Measurements from ENCODE around the gene UTRN.

UTRN gene

DNA sequence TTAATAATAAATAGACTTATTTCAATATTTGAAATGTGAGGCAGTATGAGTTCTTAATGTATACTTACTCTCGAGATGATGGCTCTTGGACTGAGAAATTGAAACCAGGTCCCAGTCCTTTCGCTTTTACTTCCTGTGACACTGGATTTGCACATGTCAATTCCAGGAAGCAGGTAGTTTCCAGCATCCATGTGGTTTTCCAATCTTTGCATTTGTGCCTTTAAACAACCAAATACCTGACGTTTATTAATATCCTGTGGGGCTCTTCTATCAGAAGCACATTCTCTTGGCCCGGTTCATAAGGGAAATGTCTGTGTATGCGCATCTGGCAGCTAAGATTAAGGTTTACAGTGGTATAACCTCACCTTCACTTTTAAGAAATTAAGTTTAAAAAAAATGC is 13.1 kb downstream of the UTRN start:
- no peaks in the 10 kb centered on the region for H3K9me3 ChIP-seq (replicated peaks; ENCODE audit: insufficient read depth, low read length)
- H3K27ac ChIP-seq (ENCODE audit: low read length) = no peak overlapping the region
- H3K4me1 ChIP-seq (ENCODE audit: low read length) = no peaks in the 10 kb centered on the region
- no peak for DNase-seq
- no peak overlapping the region for H3K9ac ChIP-seq (ENCODE audit: low read length)
- no peak overlapping the region for H2AFZ ChIP-seq (ENCODE audit: low read length)
- H3K4me2 ChIP-seq (ENCODE audit: low read depth, low read length) = no peak overlapping the region
- H3K4me3 ChIP-seq (ENCODE audit: low read length) = no peak overlapping the region
- H3K79me2 ChIP-seq (ENCODE audit: low read length) = no peaks in the 10 kb centered on the region
- H4K20me1 ChIP-seq (ENCODE audit: insufficient read depth, low read length) = no peaks in the 10 kb centered on the region
- H3F3A ChIP-seq (ENCODE audit: insufficient read depth, low read length) = no peaks in the 10 kb centered on the region
- H3K36me3 ChIP-seq (replicated peaks; ENCODE audit: insufficient read depth, low read length) = no peaks in the 10 kb centered on the region
- no peaks in the 10 kb centered on the region for H3K27me3 ChIP-seq (replicated peaks; ENCODE audit: insufficient read depth, low read length)
- no peak for TF ChIP-seq EZH2phosphoT487 (IDR thresholded peaks at IDR 0.05; ENCODE audit: low read length)
- TF ChIP-seq, protein P1, sequence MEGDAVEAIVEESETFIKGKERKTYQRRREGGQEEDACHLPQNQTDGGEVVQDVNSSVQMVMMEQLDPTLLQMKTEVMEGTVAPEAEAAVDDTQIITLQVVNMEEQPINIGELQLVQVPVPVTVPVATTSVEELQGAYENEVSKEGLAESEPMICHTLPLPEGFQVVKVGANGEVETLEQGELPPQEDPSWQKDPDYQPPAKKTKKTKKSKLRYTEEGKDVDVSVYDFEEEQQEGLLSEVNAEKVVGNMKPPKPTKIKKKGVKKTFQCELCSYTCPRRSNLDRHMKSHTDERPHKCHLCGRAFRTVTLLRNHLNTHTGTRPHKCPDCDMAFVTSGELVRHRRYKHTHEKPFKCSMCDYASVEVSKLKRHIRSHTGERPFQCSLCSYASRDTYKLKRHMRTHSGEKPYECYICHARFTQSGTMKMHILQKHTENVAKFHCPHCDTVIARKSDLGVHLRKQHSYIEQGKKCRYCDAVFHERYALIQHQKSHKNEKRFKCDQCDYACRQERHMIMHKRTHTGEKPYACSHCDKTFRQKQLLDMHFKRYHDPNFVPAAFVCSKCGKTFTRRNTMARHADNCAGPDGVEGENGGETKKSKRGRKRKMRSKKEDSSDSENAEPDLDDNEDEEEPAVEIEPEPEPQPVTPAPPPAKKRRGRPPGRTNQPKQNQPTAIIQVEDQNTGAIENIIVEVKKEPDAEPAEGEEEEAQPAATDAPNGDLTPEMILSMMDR (IDR thresholded peaks at IDR 0.05; ENCODE audit: low read length) = no peak
- no peak for TF ChIP-seq EZH2 (optimal IDR thresholded peaks at IDR 0.05; ENCODE audit: low read depth, low read length)
- H3K9me2 ChIP-seq (replicated peaks; ENCODE audit: insufficient read depth, low read length) = no peaks in the 10 kb centered on the region

GRCh38 chr6:144298916-144299315 is 13.8 kb downstream of the UTRN start:
- no peaks in the 10 kb centered on the region for H3K4me1 ChIP-seq (ENCODE audit: low read length)
- H3K9me3 ChIP-seq (replicated peaks; ENCODE audit: insufficient read depth, low read length) = no peaks in the 10 kb centered on the region
- TF ChIP-seq EZH2 (optimal IDR thresholded peaks at IDR 0.05; ENCODE audit: low read depth, low read length) (no peak), EZH2phosphoT487 (IDR thresholded peaks at IDR 0.05; ENCODE audit: low read length) (no peak)
- TF ChIP-seq, protein P1 (IDR thresholded peaks at IDR 0.05; ENCODE audit: low read length) = no peak
- H3K79me2 ChIP-seq (ENCODE audit: low read length) = no peaks in the 10 kb centered on the region
- no peak overlapping the region for H3K27ac ChIP-seq (ENCODE audit: low read length)
- H3F3A ChIP-seq (ENCODE audit: insufficient read depth, low read length) = no peaks in the 10 kb centered on the region
- no peak overlapping the region for H2AFZ ChIP-seq (ENCODE audit: low read length)
- no peak for DNase-seq
- no peak overlapping the region for H3K9ac ChIP-seq (ENCODE audit: low read length)
- no peak overlapping the region for H3K4me3 ChIP-seq (ENCODE audit: low read length)
- H3K27me3 ChIP-seq (replicated peaks; ENCODE audit: insufficient read depth, low read length) = no peaks in the 10 kb centered on the region
- no peaks in the 10 kb centered on the region for H3K36me3 ChIP-seq (replicated peaks; ENCODE audit: insufficient read depth, low read length)
- no peak overlapping the region for H3K4me2 ChIP-seq (ENCODE audit: low read depth, low read length)
- H4K20me1 ChIP-seq (ENCODE audit: insufficient read depth, low read length) = no peaks in the 10 kb centered on the region
- no peaks in the 10 kb centered on the region for H3K9me2 ChIP-seq (replicated peaks; ENCODE audit: insufficient read depth, low read length)

DNA sequence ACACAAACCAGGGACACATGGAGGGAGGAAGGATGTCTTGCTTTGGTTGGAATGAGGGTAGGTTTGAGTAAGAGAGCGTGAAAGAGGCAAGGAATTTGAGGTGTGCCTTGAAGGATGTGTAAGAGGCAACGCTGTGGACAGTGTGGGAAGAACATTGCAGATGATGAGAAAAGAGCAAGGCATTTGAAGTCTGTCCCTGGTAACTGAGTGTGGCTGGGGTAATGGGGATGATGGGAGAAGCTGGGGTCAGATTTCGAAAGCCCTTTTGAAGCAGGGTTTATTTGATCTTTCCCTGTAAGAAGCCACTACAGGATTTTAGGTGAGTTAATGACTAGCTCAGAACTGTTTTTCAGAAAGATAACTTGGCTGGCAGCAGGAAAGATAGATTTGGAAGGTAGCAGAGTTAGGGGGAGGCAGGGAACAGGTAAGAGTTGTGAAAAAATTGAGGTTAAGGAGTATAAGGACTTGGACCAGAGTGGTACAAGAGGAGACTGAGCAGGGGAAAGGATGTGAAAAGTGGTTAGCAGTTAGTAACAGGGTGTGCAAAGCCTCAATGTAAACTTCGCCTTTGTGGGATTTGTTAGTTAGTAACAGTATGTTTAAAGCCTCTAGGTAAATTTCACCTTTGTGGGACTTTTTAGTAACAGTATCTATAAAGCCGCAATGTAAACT is 17.7 kb downstream of the UTRN start:
- Histone ChIP-seq H3F3A (ENCODE audit: insufficient read depth, low read length) (no peaks in the 10 kb centered on the region), H3K27me3 (replicated peaks; ENCODE audit: insufficient read depth, low read length) (no peaks in the 10 kb centered on the region), H3K4me2 (ENCODE audit: low read depth, low read length) (no peak overlapping the region), H3K4me3 (ENCODE audit: low read length) (no peak overlapping the region), H3K4me1 (ENCODE audit: low read length) (peaks cover 10% of the 10 kb centered on the region), H2AFZ (ENCODE audit: low read length) (no peak overlapping the region), H3K79me2 (ENCODE audit: low read length) (no peaks in the 10 kb centered on the region), H3K9me2 (replicated peaks; ENCODE audit: insufficient read depth, low read length) (no peaks in the 10 kb centered on the region), H4K20me1 (ENCODE audit: insufficient read depth, low read length) (no peaks in the 10 kb centered on the region), H3K9me3 (replicated peaks; ENCODE audit: insufficient read depth, low read length) (no peaks in the 10 kb centered on the region), H3K9ac (ENCODE audit: low read length) (no peak overlapping the region), H3K27ac (ENCODE audit: low read length) (no peak overlapping the region), H3K36me3 (replicated peaks; ENCODE audit: insufficient read depth, low read length) (no peaks in the 10 kb centered on the region)
- DNase-seq = no peak
- TF ChIP-seq EZH2phosphoT487 (IDR thresholded peaks at IDR 0.05; ENCODE audit: low read length) (no peak), EZH2 (optimal IDR thresholded peaks at IDR 0.05; ENCODE audit: low read depth, low read length) (no peak)
- TF ChIP-seq, protein P1 (IDR thresholded peaks at IDR 0.05; ENCODE audit: low read length) = no peak
